Spleen (tissue), 11 donors: ENCODE data around the gene PAPPA2. TPM values are rescaled to one million over a fixed set of nuclear protein-coding genes. Genes with fewer than 3 reads are reported as not detected.

ENCODE experiments used
- DNase-seq: peaks from one replicate; pipeline ENCODE4 v3.0.0-alpha.2; 2020
- H3K27ac ChIP-seq, 8 donors: fragments of 200-600 bp; sonication (generic) in 7 of 8; 1 replicate in 4 of 8; 2 replicates in 4 of 8; pipeline versions ENCODE4 v1.5.0 to v1.8.0; 2016 to 2021; ENCODE audit warnings: inconsistent platforms in 4 of 8, mild to moderate bottlenecking in 4 of 8, moderate library complexity in 1 of 8
- H3K27me3 ChIP-seq, 7 donors: fragments of 200-600 bp; sonication (generic) in 6 of 7; replicated peaks in 1 of 7; 1 replicate in 4 of 7; 2 replicates in 3 of 7; pipeline versions ENCODE4 v1.5.0 to v1.8.0; 2016 to 2021; ENCODE audit warnings: inconsistent platforms in 3 of 7, mild to moderate bottlenecking in 1 of 7
- H3K36me3 ChIP-seq, 6 donors: fragments of 200-600 bp; sonication (generic) in 5 of 6; 1 replicate in 4 of 6; 2 replicates in 2 of 6; pipeline versions ENCODE4 v1.5.0 to v1.8.0; 2016 to 2021; ENCODE audit warnings: inconsistent platforms in 2 of 6
- H3K4me1 ChIP-seq, 6 donors: fragments of 200-600 bp; sonication (generic) in 5 of 6; 1 replicate in 3 of 6; 2 replicates in 3 of 6; pipeline versions ENCODE4 v1.5.0 to v1.8.0; 2016 to 2021; ENCODE audit warnings: inconsistent platforms in 3 of 6
- H3K4me3 ChIP-seq, 8 donors: fragments of 200-600 bp; sonication (generic) in 7 of 8; 1 replicate in 4 of 8; 2 replicates in 4 of 8; pipeline versions ENCODE4 v1.5.0 to v1.8.0; 2016 to 2021; ENCODE audit warnings: inconsistent platforms in 4 of 8, mild to moderate bottlenecking in 4 of 8, moderate library complexity in 2 of 8
- H3K9me3 ChIP-seq, 8 donors: fragments of 200-600 bp; sonication (generic) in 7 of 8; 1 replicate in 4 of 8; 2 replicates in 4 of 8; pipeline versions ENCODE4 v1.5.0 to v1.8.0; 2016 to 2021; ENCODE audit warnings: inconsistent platforms in 4 of 8
- POLR2A ChIP-seq, 3 donors: fragments of 450-650 bp; IDR thresholded peaks; one replicate each; pipeline ENCODE4 v1.5.1; 2017; ENCODE audit warnings: antibody characterized with exemption in 3 of 3, mild to moderate bottlenecking in 1 of 3
- POLR2AphosphoS5 ChIP-seq, 3 donors: sonication (generic); formaldehyde crosslinking; IDR thresholded peaks; one replicate each; pipeline ENCODE4 v1.5.1; 2017; ENCODE audit warnings: antibody characterized with exemption in 3 of 3
- WGBS, 5 donors: extraction: QIAGEN DNeasy Blood & Tissue Kit in 3 of 5; methylation state at CpG; one replicate each; pipeline versions ENCODE4 v1.1.5 to v1.1.7; 2013 to 2018; 5-methylcytosine and 5-hydroxymethylcytosine counted together
- intact Hi-C: fragments of 100-400 bp; cut with DNase I; formaldehyde crosslinking; loops from one replicate; pipeline ENCODE4 v1.15.0; 2023; ENCODE audit warnings: low total_unique reads
- polyA plus RNA-seq, 3 donors: library from polyadenylated mRNA; stranded (reverse); fragments of 200-250 nt; gene quantifications; one replicate each; pipeline ENCODE4 v1.2.1, GENCODE V29; 2013
- total RNA-seq, 7 donors: library from RNA; depleted of rRNA in 3 of 7; stranded (reverse); fragments of >200 nt in 3 of 7; fragmentation: NEBNext Ultra II Directional in 4 of 7; extraction: Animal tissue kit (Norgen Biotek cat#: 25700) in 4 of 7; gene quantifications; one replicate each; pipeline versions ENCODE4 v1.1.0 to v1.2.1, GENCODE V29; 2016 to 2021
- TF ChIP-seq, protein P1 (sequence below), 11 experiments: fragments of 200-600 bp in 7 of 11; fragments of 450-650 bp in 4 of 11; sonication (generic) in 4 of 11; IDR thresholded peaks in 8 of 11; conservative IDR thresholded peaks in 3 of 11; 1 replicate in 7 of 11; 2 replicates in 4 of 11; pipeline versions ENCODE4 v1.4.0 to v1.8.0; 2016 to 2021; ENCODE audit warnings: antibody characterized with exemption in 11 of 11, inconsistent platforms in 4 of 11, mild to moderate bottlenecking in 1 of 11
- donor health status: healthy with polysubstance abuse.
- donor health status: DM: no; HTN: no; CAD: no; lungs with moderate emphysema.
- donor health status: DM: no; HTN: no; CAD: no.
- donor health status: Bipolar disorder and iron deficiency.
- donor health status: healthy.
- donor health status: DM: no; HTN: no; CAD: no.
- donor health status: DM: yes; HTN: yes; CAD: no.

The PAPPA2 gene
- total and polyA plus RNA-seq, 10 donors, result 0.02 to 0.76 (median 0.06) TPM; not detected in 3

DNA sequence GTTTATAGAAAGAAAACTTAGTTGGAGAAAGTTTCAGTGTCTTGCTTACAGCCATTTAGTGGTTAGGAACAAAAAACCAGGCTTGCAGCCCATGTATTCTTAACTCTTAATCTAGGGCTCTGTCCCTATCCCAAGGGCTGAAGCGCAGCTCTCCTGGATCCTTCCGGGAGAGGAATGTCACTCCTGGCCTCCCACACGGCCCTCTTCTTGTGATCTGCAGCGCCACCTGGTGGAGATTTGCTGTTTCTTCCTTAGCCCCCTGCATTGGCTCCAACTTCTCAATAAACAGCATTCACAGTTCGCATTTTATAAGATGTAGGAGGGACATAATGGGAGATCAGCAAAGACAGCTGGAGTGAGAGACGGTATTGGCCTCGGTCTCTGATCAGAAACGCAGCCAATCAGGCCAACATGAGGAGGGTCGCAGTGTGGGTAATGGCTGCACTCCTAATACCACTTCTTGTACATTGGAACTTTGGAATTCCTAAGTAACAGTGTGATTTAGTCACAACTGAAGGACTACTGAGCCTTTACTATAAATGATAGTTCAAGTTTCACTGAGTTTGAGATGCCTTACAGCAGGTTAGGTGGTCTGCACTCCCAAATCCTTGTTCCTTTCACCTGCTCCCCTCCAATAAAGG, 418.1 kb downstream of the PAPPA2 start:
- TF ChIP-seq, protein P1, sequence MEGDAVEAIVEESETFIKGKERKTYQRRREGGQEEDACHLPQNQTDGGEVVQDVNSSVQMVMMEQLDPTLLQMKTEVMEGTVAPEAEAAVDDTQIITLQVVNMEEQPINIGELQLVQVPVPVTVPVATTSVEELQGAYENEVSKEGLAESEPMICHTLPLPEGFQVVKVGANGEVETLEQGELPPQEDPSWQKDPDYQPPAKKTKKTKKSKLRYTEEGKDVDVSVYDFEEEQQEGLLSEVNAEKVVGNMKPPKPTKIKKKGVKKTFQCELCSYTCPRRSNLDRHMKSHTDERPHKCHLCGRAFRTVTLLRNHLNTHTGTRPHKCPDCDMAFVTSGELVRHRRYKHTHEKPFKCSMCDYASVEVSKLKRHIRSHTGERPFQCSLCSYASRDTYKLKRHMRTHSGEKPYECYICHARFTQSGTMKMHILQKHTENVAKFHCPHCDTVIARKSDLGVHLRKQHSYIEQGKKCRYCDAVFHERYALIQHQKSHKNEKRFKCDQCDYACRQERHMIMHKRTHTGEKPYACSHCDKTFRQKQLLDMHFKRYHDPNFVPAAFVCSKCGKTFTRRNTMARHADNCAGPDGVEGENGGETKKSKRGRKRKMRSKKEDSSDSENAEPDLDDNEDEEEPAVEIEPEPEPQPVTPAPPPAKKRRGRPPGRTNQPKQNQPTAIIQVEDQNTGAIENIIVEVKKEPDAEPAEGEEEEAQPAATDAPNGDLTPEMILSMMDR (IDR thresholded peaks at IDR 0.05 in 8 of 11, conservative IDR thresholded peaks at IDR 0.05 in 3 of 11), result peak; percentile 19 to 82 (median 70)
- no peak for TF ChIP-seq POLR2AphosphoS5 (IDR thresholded peaks at IDR 0.05)
- Histone ChIP-seq H3K27me3 (no peaks in the 10 kb centered on the region), H3K4me3 (no peak overlapping the region), H3K4me1 (no peaks in the 10 kb centered on the region), H3K27ac (no peak overlapping the region), H3K9me3 (no peaks in the 10 kb centered on the region), H3K36me3 (no peaks in the 10 kb centered on the region)
- intact Hi-C loops, result loop anchor here (5.0 to 10.0 kb wide), 2 partner anchors 316 to 509 kb away; no protein-coding TSS in a partner anchor
- WGBS, 5 donors, result 14 to 24% (median 20%) methylated on average over 9 of the region's 9 CpGs
- no peak for DNase-seq

- Histone ChIP-seq H3K27me3 (no peaks in the 10 kb centered on the region), H3K4me3 (no peak overlapping the region), H3K9me3 (no peaks in the 10 kb centered on the region), H3K27ac (no peak overlapping the region), H3K36me3 (no peaks in the 10 kb centered on the region), H3K4me1 (no peaks in the 10 kb centered on the region)
- intact Hi-C loops, result loop anchor here (5.0 to 10.0 kb wide), 2 partner anchors 319 to 512 kb away; no protein-coding TSS in a partner anchor
- 59 to 69% (median 65%) methylated on average over 4 of the region's 4 CpGs for WGBS, 5 donors
- no peak for TF ChIP-seq POLR2A (IDR thresholded peaks at IDR 0.05)
- no peak for TF ChIP-seq POLR2AphosphoS5 (IDR thresholded peaks at IDR 0.05)
- TF ChIP-seq, protein P1 (IDR thresholded peaks at IDR 0.05 in 8 of 11, conservative IDR thresholded peaks at IDR 0.05 in 3 of 11), result no peak
- no peak for DNase-seq
Measured at GRCh38 chr1:176884286-176884685, 421.3 kb downstream of the PAPPA2 start.

GRCh38 chr1:176884911-176885310, 421.9 kb downstream of the PAPPA2 start:
- intact Hi-C loops, result loop anchor here (5.0 to 10.0 kb wide), 2 partner anchors 320 to 513 kb away; no protein-coding TSS in a partner anchor
- 67 to 82% (median 77%) methylated on average over 1 of the region's 1 CpG for WGBS, 5 donors

GRCh38 chr1:176885341-176885740, 422.4 kb downstream of the PAPPA2 start:
- H3K36me3 ChIP-seq, result no peaks in the 10 kb centered on the region
- 69 to 88% (median 72%) methylated on average over 3 of the region's 3 CpGs for WGBS, 5 donors
- H3K4me3 ChIP-seq, result no peak overlapping the region
- H3K27me3 ChIP-seq, result no peaks in the 10 kb centered on the region
- no peaks in the 10 kb centered on the region for H3K4me1 ChIP-seq
- TF ChIP-seq, protein P1 (IDR thresholded peaks at IDR 0.05 in 8 of 11, conservative IDR thresholded peaks at IDR 0.05 in 3 of 11), result no peak
- TF ChIP-seq POLR2AphosphoS5 (IDR thresholded peaks at IDR 0.05) (no peak), POLR2A (IDR thresholded peaks at IDR 0.05) (no peak)
- intact Hi-C loops, result loop anchor here (10.0 kb wide), 1 partner anchor 321 kb away; no protein-coding TSS in a partner anchor
- H3K9me3 ChIP-seq, result no peaks in the 10 kb centered on the region
- DNase-seq, result no peak
- H3K27ac ChIP-seq, result no peak overlapping the region

More at GRCh38 chr1:176884911-176885310, 421.9 kb downstream of the PAPPA2 start:
- H3K27ac ChIP-seq, result no peak overlapping the region
- no peaks in the 10 kb centered on the region for H3K9me3 ChIP-seq
- H3K27me3 ChIP-seq, result no peaks in the 10 kb centered on the region
- no peak for DNase-seq
- H3K36me3 ChIP-seq, result no peaks in the 10 kb centered on the region
- no peaks in the 10 kb centered on the region for H3K4me1 ChIP-seq
- no peak overlapping the region for H3K4me3 ChIP-seq
- no peak for TF ChIP-seq POLR2AphosphoS5 (IDR thresholded peaks at IDR 0.05)
- TF ChIP-seq, protein P1 (IDR thresholded peaks at IDR 0.05 in 8 of 11, conservative IDR thresholded peaks at IDR 0.05 in 3 of 11), result no peak
- no peak for TF ChIP-seq POLR2A (IDR thresholded peaks at IDR 0.05)
